Ectodermal cell (in vitro differentiated cells): ENCODE results near the gene SMIM41.

ENCODE experiments used
- H3K27ac ChIP-seq: 2 replicates; pipeline ENCODE4 v1.7.0; 2013; ENCODE audit warnings: mild to moderate bottlenecking, low read depth, low read length; ENCODE audit not compliant: insufficient read depth, poor library complexity, severe bottlenecking
- H3K27me3 ChIP-seq: 2 replicates; pipeline ENCODE4 v1.7.0; 2013; ENCODE audit warnings: mild to moderate bottlenecking, low read length; ENCODE audit not compliant: insufficient read depth, control insufficient read depth, poor library complexity, severe bottlenecking
- H3K36me3 ChIP-seq: one replicate; pipeline ENCODE4 v1.7.0; 2013; ENCODE audit warnings: low read length; ENCODE audit not compliant: control insufficient read depth, insufficient read depth
- H3K4me1 ChIP-seq: one replicate; pipeline ENCODE4 v1.7.0; 2013; ENCODE audit warnings: low read length; ENCODE audit not compliant: control insufficient read depth, insufficient read depth
- H3K4me3 ChIP-seq: 2 replicates; pipeline ENCODE4 v1.7.0; 2013; ENCODE audit warnings: low read depth, low read length, control low read depth; ENCODE audit not compliant: insufficient read depth
- H3K9me3 ChIP-seq: 2 replicates; pipeline ENCODE4 v1.7.0; 2013; ENCODE audit warnings: mild to moderate bottlenecking, low read length, moderate library complexity; ENCODE audit not compliant: control insufficient read depth
- WGBS, 2 experiments: methylation state at CpG; one replicate each; pipeline ENCODE4 v1.1.7; 2013; ENCODE audit warnings: missing lambda C conversion rate in 2 of 2; 5-methylcytosine and 5-hydroxymethylcytosine counted together

SMIM41 gene

DNA sequence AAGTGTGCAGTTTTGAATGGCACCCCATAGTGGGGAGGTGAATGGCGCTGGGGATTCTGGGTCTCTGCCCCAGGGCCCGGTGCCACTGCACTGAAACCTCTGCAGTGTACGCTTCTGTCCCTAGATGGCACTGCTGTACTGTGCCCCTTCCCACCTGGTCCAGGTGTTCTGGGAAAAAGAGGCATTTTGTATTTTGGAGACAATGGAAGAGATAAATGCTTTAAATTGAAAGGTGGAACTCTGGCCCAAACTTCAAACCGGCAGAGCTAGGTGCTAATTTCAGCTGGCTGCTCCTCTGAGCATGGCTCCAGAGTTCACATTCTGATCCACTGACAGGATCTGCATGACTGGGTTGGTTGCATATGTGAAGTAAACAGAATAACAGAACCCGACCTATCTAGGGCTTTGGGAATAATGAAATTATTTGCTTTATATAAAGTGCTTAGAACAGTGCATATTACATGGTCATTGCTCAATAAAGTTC, 60.1 kb downstream of the SMIM41 start:
- H3K27ac ChIP-seq, result no peak overlapping the region
- H3K4me3 ChIP-seq, result no peak overlapping the region
- peaks cover 29% of the 10 kb centered on the region for H3K4me1 ChIP-seq
- 28 to 42% methylated on average over 4 to 5 of the region's 5 CpGs for WGBS, 2 experiments
- no peaks in the 10 kb centered on the region for H3K36me3 ChIP-seq
- no peaks in the 10 kb centered on the region for H3K27me3 ChIP-seq
- no peaks in the 10 kb centered on the region for H3K9me3 ChIP-seq

GRCh38 chr12:52141306-52141705, 61.8 kb downstream of the SMIM41 start:
- Histone ChIP-seq H3K9me3 (no peaks in the 10 kb centered on the region), H3K27ac (no peak overlapping the region), H3K4me3 (no peak overlapping the region), H3K27me3 (no peaks in the 10 kb centered on the region), H3K4me1 (peaks cover 44% of the 10 kb centered on the region), H3K36me3 (no peaks in the 10 kb centered on the region)
- 83 to 94% methylated on average over 4 of the region's 4 CpGs for WGBS, 2 experiments

- Histone ChIP-seq H3K4me1 (peaks cover 44% of the 10 kb centered on the region), H3K4me3 (no peak overlapping the region), H3K36me3 (no peaks in the 10 kb centered on the region), H3K27ac (no peak overlapping the region), H3K27me3 (no peaks in the 10 kb centered on the region), H3K9me3 (no peaks in the 10 kb centered on the region)
- 95% methylated on average over 8 of the region's 8 CpGs for WGBS, 2 experiments
These were observed 62.4 kb downstream of the SMIM41 start for GRCh38 chr12:52141875-52142274.

DNA sequence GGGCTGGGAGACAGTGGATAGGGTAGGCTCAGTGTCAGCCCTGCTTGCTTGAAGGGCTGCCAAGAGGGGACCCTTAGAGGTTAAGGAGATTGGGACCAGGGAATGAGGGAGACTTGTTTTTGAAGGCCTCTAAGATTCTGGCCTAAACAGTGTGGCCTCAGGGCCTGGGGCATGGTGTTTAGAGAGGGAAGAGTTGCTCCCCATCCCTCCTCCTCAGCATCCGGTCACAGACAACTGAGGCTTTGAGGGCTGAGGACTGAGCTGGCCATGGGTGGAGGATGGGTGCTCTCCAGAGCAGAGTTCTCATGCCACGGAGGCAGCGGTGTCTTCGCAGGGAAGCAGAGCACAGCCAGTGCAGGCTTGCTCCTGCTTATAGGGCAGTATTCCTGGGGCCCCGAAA, 62.9 kb downstream of the SMIM41 start:
- Histone ChIP-seq H3K27me3 (no peaks in the 10 kb centered on the region), H3K36me3 (no peaks in the 10 kb centered on the region), H3K9me3 (no peaks in the 10 kb centered on the region), H3K27ac (no peak overlapping the region), H3K4me3 (no peak overlapping the region), H3K4me1 (peaks cover 44% of the 10 kb centered on the region)
- WGBS, 2 experiments, result 96 to 97% methylated on average over 5 of the region's 5 CpGs

DNA sequence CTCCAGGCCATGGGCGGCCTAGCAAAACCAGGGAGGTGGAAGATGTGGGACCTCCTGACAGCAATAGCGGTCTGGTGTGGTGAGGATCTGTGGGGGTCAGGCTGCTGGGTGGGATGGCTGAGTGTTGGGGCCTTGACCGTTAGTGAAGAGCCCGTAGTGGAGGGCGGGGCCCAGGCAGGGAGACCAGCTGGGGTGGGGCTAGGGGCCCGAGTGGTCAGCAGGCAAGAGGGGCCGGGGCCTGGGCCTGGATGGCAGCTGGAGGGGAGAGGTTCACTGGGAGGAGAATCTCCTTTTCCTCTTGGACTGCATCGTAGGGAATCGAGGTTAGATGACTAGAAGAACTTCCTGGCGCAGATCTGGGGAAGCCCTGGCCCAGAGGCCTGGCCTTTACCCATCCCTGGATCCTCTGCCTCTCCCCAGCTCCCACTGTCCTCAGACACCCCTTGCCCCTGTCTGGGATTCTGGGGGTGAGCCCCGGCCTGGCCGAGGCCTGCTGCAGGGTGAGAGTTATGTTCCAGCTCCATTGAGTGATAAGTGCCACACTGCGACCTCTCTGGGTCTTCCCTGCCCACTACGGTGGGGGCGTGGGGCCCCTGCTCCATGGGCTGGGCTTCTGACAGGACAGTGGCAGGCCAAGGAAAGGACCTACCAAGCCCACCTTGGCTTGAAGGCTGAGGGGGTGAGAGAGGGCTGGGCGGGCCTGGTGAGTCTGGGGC, 65.2 kb downstream of the SMIM41 start:
- 90 to 94% methylated on average over 16 of the region's 16 CpGs for WGBS, 2 experiments
- H3K27ac ChIP-seq, result no peak overlapping the region
- H3K36me3 ChIP-seq, result no peaks in the 10 kb centered on the region
- H3K4me1 ChIP-seq, result peaks cover 43% of the 10 kb centered on the region
- no peaks in the 10 kb centered on the region for H3K27me3 ChIP-seq
- H3K9me3 ChIP-seq, result no peaks in the 10 kb centered on the region
- no peak overlapping the region for H3K4me3 ChIP-seq

DNA sequence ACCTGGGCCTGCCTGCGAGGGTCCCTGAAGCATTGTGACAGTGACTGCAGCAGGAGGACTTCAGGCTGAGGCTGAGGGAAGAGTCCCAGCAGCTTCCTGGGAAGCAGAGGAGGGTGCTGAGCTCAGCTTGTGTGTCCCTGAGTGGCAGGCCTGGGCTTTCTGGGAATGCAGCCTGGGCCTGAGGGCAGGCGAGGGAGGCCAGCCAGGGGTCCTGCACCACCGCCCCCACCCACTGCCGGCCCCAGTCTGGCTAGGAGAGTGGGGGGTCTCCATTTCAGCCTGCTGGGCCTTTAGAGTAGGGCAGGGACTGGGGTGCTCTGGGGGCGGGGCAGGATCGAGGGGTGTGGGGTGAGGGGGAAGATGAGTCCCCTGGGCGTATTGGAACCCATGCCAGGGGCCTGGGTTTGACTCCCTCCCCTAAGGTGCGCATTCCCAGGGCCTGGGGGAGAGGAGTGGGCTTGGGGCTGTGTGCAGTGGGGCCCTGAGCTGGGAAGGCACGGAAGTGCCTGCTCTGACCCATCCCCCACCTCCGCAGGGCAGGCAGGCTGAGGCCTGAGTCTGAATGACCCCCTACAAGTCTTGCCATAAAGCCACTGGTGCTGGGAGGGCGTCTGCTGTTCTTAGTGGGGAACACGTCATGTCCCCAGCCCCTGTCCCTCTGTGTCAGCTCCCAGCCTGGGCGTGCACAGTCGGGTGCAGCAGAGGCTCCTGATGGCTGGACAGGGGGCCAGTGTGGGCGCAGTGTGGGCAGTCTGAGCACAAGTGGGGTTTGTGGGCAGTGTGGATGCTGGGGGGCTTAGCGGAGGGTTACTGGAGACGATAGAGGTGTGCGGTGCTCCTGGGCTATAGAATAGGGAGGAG, 66.0 kb downstream of the SMIM41 start:
- no peaks in the 10 kb centered on the region for H3K9me3 ChIP-seq
- H3K4me1 ChIP-seq, result peaks cover 36% of the 10 kb centered on the region
- no peaks in the 10 kb centered on the region for H3K36me3 ChIP-seq
- H3K4me3 ChIP-seq, result no peak overlapping the region
- H3K27ac ChIP-seq, result no peak overlapping the region
- H3K27me3 ChIP-seq, result no peaks in the 10 kb centered on the region
- WGBS, 2 experiments, result 67 to 72% methylated on average over 18 of the region's 18 CpGs

GRCh38 chr12:52146089-52146821, 66.8 kb downstream of the SMIM41 start:
- H3K9me3 ChIP-seq, result no peaks in the 10 kb centered on the region
- no peaks in the 10 kb centered on the region for H3K36me3 ChIP-seq
- H3K4me1 ChIP-seq, result peaks cover 28% of the 10 kb centered on the region
- no peak overlapping the region for H3K27ac ChIP-seq
- no peak overlapping the region for H3K4me3 ChIP-seq
- WGBS, 2 experiments, result 95 to 96% methylated on average over 8 of the region's 8 CpGs
- no peaks in the 10 kb centered on the region for H3K27me3 ChIP-seq

- WGBS, 2 experiments, result 92 to 93% methylated on average over 11 of the region's 11 CpGs
- Histone ChIP-seq H3K4me1 (peaks cover 22% of the 10 kb centered on the region), H3K27me3 (no peaks in the 10 kb centered on the region)
These were observed 67.4 kb downstream of the SMIM41 start for GRCh38 chr12:52146822-52147366.

GRCh38 chr12:52147367-52147963, 68.0 kb downstream of the SMIM41 start:
- H3K27me3 ChIP-seq, result no peaks in the 10 kb centered on the region
- H3K4me1 ChIP-seq, result peaks cover 22% of the 10 kb centered on the region
- no peaks in the 10 kb centered on the region for H3K9me3 ChIP-seq
- H3K36me3 ChIP-seq, result no peaks in the 10 kb centered on the region
- no peak overlapping the region for H3K27ac ChIP-seq
- H3K4me3 ChIP-seq, result no peak overlapping the region
- 90 to 91% methylated on average over 17 of the region's 17 CpGs for WGBS, 2 experiments

More at GRCh38 chr12:52146822-52147366, 67.4 kb downstream of the SMIM41 start:
- Histone ChIP-seq H3K9me3 (no peaks in the 10 kb centered on the region), H3K4me3 (no peak overlapping the region), H3K27ac (no peak overlapping the region), H3K36me3 (no peaks in the 10 kb centered on the region)
